Parathyroid adenoma (tissue), 2 donors: Measurements from ENCODE around the gene KCNK15.

Experiments used
- H2AFZ ChIP-seq: fragments of 300-600 bp; sonication (generic); one replicate; pipeline ENCODE4 v1.7.0; 2017; ENCODE audit warnings: antibody characterized with exemption, mild to moderate bottlenecking
- H3K27ac ChIP-seq: fragments of 300-600 bp; sonication (generic); one replicate; pipeline ENCODE4 v1.7.0; 2017
- H3K27me3 ChIP-seq: fragments of 300-600 bp; sonication (generic); one replicate; pipeline ENCODE4 v1.7.0; 2017; ENCODE audit warnings: low read length; ENCODE audit not compliant: control insufficient read depth, insufficient read depth
- H3K36me3 ChIP-seq: fragments of 300-600 bp; sonication (generic); one replicate; pipeline ENCODE4 v1.7.0; 2017; ENCODE audit warnings: low read length; ENCODE audit not compliant: control insufficient read depth, insufficient read depth
- H3K4me1 ChIP-seq: fragments of 300-600 bp; sonication (generic); one replicate; pipeline ENCODE4 v1.7.0; 2017; ENCODE audit warnings: control low read depth
- H3K4me2 ChIP-seq: fragments of 300-600 bp; sonication (generic); one replicate; pipeline ENCODE4 v1.7.0; 2017; ENCODE audit warnings: low read length
- H3K4me3 ChIP-seq: fragments of 300-600 bp; sonication (generic); one replicate; pipeline ENCODE4 v1.7.0; 2017; ENCODE audit warnings: low read depth, low read length
- H3K79me2 ChIP-seq: fragments of 300-600 bp; sonication (generic); one replicate; pipeline ENCODE4 v1.7.0; 2017; ENCODE audit warnings: control low read depth
- H3K9ac ChIP-seq: fragments of 300-600 bp; sonication (generic); one replicate; pipeline ENCODE4 v1.7.0; 2017; ENCODE audit warnings: mild to moderate bottlenecking
- H3K9me3 ChIP-seq: fragments of 300-600 bp; sonication (generic); one replicate; pipeline ENCODE4 v1.7.0; 2017; ENCODE audit warnings: low read length; ENCODE audit not compliant: control insufficient read depth
- CTCF ChIP-seq: fragments of 300-600 bp; sonication (generic); IDR thresholded peaks from one replicate; pipeline ENCODE4 v1.7.0; 2017; ENCODE audit warnings: antibody characterized with exemption, mild to moderate bottlenecking
- donor health status: primary hyperparathyroidism.

KCNK15 gene

GRCh38 chr20:44765701-44766347, 20.2 kb downstream of the KCNK15 start:
- no peak overlapping the region for H2AFZ ChIP-seq
- no peaks in the 10 kb centered on the region for H3K4me1 ChIP-seq
- TF ChIP-seq CTCF = no peak
- H3K36me3 ChIP-seq = no peaks in the 10 kb centered on the region
- no peak overlapping the region for H3K4me3 ChIP-seq
- no peaks in the 10 kb centered on the region for H3K27me3 ChIP-seq
- no peak overlapping the region for H3K27ac ChIP-seq
- no peaks in the 10 kb centered on the region for H3K9me3 ChIP-seq
- H3K9ac ChIP-seq = no peak overlapping the region
- no peak overlapping the region for H3K4me2 ChIP-seq
- no peaks in the 10 kb centered on the region for H3K79me2 ChIP-seq

- Histone ChIP-seq H3K27ac (no peak overlapping the region), H2AFZ (no peak overlapping the region), H3K27me3 (no peaks in the 10 kb centered on the region)
Observed at GRCh38 chr20:44768256-44768655, 22.6 kb downstream of the KCNK15 start.

GRCh38 chr20:44768854-44769480, 23.3 kb downstream of the KCNK15 start:
- Histone ChIP-seq H3K9ac (no peak overlapping the region), H3K4me2 (no peak overlapping the region), H3K27me3 (no peaks in the 10 kb centered on the region), H3K27ac (no peak overlapping the region), H3K36me3 (no peaks in the 10 kb centered on the region), H3K79me2 (no peaks in the 10 kb centered on the region), H2AFZ (no peak overlapping the region), H3K4me1 (no peaks in the 10 kb centered on the region), H3K4me3 (no peak overlapping the region), H3K9me3 (no peaks in the 10 kb centered on the region)
- no peak for TF ChIP-seq CTCF

More at GRCh38 chr20:44768256-44768655, 22.6 kb downstream of the KCNK15 start:
- H3K9ac ChIP-seq = no peak overlapping the region
- H3K4me3 ChIP-seq = no peak overlapping the region
- H3K36me3 ChIP-seq = no peaks in the 10 kb centered on the region
- H3K4me2 ChIP-seq = no peak overlapping the region
- no peaks in the 10 kb centered on the region for H3K9me3 ChIP-seq
- no peak for TF ChIP-seq CTCF
- no peaks in the 10 kb centered on the region for H3K4me1 ChIP-seq
- no peaks in the 10 kb centered on the region for H3K79me2 ChIP-seq

GRCh38 chr20:44769481-44769863, 23.8 kb downstream of the KCNK15 start:
- no peak overlapping the region for H2AFZ ChIP-seq
- TF ChIP-seq CTCF = no peak
- H3K27me3 ChIP-seq = no peaks in the 10 kb centered on the region
- no peaks in the 10 kb centered on the region for H3K9me3 ChIP-seq
- no peak overlapping the region for H3K4me3 ChIP-seq
- H3K9ac ChIP-seq = no peak overlapping the region
- no peaks in the 10 kb centered on the region for H3K79me2 ChIP-seq
- no peak overlapping the region for H3K27ac ChIP-seq
- no peaks in the 10 kb centered on the region for H3K36me3 ChIP-seq
- H3K4me2 ChIP-seq = no peak overlapping the region
- H3K4me1 ChIP-seq = no peaks in the 10 kb centered on the region
